NCI-H2196 (cell line): ENCODE measurements around the gene MFAP2.
"Not testable (repeated sequence)": the region's sequence is repeated elsewhere in the genome, so short reads cannot be mapped to it uniquely, and the experiment has no call there.

Source experiments
- DNase-seq: peaks from one replicate; lab custom pipeline; 2025; ENCODE audit not compliant: unreplicated experiment; lab: John Stamatoyannopoulos, UW

The MFAP2 gene

GRCh38 chr1:16964169-16964568 lies 16.3 kb downstream of the MFAP2 start:
- DNase-seq: not testable (repeated sequence)

GRCh38 chr1:16961297-16962133 lies 18.9 kb downstream of the MFAP2 start:
- DNase-seq: no peak

- DNase-seq: peak; percentile 92
Measured at GRCh38 chr1:16960560-16961296, 19.7 kb downstream of the MFAP2 start.

- no peak for DNase-seq
Measured at GRCh38 chr1:16958475-16958874, 21.9 kb downstream of the MFAP2 start.

GRCh38 chr1:16957731-16958130 lies 22.7 kb downstream of the MFAP2 start:
- no peak for DNase-seq

- no peak for DNase-seq
Measured at GRCh38 chr1:16956775-16957174, 23.6 kb downstream of the MFAP2 start.

- no peak for DNase-seq
Measured at GRCh38 chr1:16955186-16955585, 25.2 kb downstream of the MFAP2 start.

GRCh38 chr1:16954579-16954978 lies 25.8 kb downstream of the MFAP2 start:
- no peak for DNase-seq

GRCh38 chr1:16952376-16952775 lies 28.0 kb downstream of the MFAP2 start:
- DNase-seq: not testable (repeated sequence)

- DNase-seq: not testable (repeated sequence)
Measured at GRCh38 chr1:16949026-16949425, 31.4 kb downstream of the MFAP2 start.

- peak; percentile 45 for DNase-seq
Measured at GRCh38 chr1:16948282-16948891, 32.0 kb downstream of the MFAP2 start.

GRCh38 chr1:16946646-16947045 lies 33.8 kb downstream of the MFAP2 start:
- no peak for DNase-seq

GRCh38 chr1:16946185-16946584 lies 34.2 kb downstream of the MFAP2 start:
- DNase-seq: not testable (repeated sequence)

GRCh38 chr1:16945512-16945911 lies 34.9 kb downstream of the MFAP2 start:
- not testable (repeated sequence) for DNase-seq

GRCh38 chr1:16944038-16944437 lies 36.4 kb downstream of the MFAP2 start:
- no peak for DNase-seq

GRCh38 chr1:16939386-16940180 lies 40.8 kb downstream of the MFAP2 start:
- DNase-seq: not testable (repeated sequence)

- DNase-seq: no peak
Measured at GRCh38 chr1:16938351-16939321, 41.8 kb downstream of the MFAP2 start.

- DNase-seq: not testable (repeated sequence)
Measured at GRCh38 chr1:16936580-16936979, 43.8 kb downstream of the MFAP2 start.

GRCh38 chr1:16933945-16934344 lies 46.5 kb downstream of the MFAP2 start:
- not testable (repeated sequence) for DNase-seq
